ENCODE results near the gene STXBP2.

The STXBP2 gene

DNA sequence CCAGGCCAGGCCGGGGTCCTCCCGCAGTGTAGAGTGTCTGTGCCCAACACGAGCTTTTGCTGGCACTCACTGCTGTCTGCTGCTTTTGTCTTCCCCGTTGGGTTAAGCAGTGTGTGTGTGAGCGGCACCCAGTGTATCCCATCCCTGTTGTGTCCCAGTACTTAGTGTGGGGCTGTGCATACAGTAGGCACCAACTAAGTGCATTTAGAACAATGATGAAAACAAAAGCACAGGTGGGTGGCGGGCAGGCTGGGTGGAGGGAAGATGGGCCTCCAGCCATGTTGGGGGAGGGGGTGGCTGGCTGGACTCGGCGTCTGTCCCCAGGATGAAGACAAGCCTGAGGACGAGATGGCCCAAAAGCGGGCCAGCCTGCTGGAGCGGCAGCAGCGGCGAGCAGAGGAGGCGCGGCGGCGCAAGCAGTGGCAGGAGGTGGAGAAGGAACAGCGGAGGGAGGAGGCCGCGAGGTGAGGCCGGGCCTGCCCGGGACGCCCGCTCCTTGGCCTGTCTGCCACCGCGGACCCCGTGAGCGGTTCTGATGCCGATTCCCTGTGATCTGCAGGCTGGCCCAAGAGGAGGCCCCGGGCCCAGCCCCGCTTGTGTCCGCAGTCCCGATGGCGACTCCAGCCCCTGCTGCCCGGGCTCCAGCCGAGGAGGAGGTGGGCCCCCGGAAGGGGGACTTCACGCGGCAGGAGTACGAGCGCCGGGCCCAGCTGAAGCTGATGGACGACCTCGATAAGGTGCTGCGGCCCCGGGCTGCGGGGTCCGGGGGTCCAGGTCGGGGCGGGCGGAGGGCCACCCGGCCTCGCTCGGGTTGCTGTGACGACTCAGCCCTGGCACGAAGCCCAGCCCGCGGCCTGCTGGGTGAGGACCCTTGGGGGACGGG is 21.8 kb upstream of the STXBP2 start:
- no peak for DNase-seq (ENCODE audit: low read depth)

DNA sequence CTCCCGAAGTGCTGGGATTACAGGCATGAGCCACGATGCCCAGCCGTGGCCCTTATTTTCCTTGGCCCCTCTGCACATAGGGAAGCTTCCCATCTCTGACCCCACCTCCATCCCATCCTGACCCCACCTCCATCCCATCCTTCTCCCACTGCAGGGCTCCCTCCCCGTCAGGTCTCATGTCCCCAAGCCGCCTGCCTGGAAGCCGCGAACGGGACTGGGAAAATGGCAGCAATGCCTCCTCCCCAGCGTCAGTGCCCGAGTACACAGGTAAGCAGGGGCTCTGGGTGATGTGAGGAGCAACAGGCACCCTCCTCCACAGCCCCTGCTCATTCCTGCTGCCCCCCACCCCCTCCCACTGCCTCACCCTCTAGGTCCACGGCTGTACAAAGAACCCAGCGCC is 19.7 kb upstream of the STXBP2 start:
- DNase-seq (ENCODE audit: low read depth) = no peak

DNA sequence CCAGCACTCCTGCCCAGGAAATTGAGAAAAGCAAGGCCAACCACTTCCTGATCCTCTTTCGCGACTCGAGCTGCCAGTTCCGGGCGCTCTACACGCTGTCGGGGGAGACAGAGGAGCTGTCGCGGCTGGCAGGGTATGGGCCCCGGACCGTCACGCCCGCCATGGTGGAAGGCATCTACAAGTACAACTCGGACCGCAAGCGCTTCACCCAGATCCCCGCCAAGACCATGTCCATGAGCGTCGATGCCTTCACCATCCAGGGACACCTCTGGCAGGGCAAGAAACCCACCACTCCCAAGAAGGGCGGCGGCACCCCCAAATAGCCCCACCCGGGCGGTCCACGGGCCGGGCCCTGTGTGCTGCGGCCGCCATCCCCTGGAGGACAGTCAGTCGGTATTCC is 19.2 kb upstream of the STXBP2 start:
- no peak for DNase-seq (ENCODE audit: low read depth)

DNA sequence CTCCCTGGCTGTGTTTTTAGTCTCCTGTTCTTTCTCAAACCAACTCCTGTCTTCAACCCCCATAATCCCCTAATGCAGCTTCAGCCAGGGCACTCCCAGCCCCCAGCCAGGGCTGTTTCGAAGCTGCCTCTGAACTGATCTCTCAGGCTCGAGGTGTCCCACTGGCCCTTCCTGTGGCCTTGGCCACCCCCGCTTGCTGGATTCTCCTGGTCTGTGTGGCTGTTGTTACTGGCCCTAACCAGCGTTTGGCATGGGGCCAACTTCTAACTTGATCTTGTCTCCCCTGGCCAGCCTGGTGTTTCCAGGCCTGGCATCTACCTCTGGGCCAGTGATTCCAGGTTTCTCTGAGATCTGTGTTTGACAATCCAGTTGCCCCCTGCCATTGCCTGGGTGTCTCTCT is 18.6 kb upstream of the STXBP2 start:
- DNase-seq (ENCODE audit: low read depth) = no peak

DNA sequence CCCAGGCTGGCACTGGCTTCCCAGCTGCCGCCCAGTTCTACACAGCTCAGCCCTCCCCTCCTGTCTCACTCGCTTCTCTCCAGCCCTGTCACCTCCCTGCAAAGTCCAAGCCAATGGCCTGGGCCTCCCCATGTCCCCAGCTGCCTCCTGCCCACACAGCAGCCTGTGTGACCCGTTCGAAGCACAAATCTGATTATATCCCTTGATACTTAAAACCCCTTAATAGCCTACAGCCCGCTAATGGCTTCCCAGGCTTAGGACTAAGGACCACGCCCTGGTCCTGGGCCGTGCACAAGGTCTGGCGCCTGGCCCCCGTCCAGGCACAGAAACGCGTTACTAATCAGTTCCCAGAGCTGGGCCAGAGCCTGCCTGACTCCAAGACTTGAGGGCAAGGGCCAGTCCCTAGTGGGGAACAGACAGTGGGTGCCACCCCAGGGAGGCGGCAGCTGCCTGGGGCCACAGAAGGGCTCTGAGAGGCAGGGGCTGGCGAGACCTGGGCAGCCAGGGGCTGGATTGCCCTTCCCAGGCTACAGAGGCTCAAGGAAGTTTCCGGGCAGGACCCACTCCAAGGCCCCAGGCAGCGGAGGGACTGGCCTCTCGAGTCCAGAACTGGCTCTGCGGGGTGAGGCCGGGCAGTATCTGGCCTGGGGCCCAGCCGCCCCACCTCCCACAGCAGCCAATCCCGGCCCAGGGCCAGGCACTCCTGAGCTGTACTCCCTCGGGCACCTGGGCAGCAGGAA is 18.0 kb upstream of the STXBP2 start:
- DNase-seq (ENCODE audit: low read depth) = no peak

DNA sequence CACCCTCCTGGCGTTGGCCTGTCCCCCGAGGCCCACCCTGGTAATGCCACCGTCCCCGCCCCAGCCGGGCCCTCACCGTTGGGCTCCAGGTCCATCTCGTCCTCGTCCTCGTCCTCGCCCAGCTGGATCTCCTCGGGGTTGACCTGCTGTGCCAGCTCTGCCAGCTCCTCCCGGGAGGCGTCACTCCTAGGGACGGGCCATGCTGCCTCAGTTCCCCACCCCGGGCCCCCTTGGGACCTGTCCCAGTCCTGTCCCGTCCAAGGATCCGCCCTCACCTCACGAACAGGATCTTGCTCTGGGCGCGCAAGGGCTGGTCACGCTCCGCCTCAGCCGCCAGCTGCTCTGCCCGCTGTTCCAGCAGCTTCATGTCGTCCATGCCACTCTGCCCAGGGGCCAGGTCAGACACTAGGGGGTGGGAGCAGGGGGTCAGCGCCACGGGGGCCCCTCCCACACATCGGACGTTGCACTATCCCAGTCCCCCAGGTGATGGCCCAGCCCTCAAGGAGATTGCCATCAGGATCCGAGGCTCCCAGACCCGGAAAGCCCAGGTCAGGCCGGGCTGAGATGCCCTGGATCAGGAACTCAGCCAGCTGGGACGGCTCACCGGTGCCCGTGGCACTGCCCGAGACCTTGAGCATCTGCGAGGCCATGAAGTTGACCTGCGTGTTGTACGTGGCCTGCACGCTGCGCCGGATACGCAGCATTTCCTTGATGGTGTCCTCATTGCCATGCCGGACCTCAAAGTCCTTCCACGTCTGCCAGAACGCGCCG is 17.1 kb upstream of the STXBP2 start:
- no peak for DNase-seq (ENCODE audit: low read depth)

DNA sequence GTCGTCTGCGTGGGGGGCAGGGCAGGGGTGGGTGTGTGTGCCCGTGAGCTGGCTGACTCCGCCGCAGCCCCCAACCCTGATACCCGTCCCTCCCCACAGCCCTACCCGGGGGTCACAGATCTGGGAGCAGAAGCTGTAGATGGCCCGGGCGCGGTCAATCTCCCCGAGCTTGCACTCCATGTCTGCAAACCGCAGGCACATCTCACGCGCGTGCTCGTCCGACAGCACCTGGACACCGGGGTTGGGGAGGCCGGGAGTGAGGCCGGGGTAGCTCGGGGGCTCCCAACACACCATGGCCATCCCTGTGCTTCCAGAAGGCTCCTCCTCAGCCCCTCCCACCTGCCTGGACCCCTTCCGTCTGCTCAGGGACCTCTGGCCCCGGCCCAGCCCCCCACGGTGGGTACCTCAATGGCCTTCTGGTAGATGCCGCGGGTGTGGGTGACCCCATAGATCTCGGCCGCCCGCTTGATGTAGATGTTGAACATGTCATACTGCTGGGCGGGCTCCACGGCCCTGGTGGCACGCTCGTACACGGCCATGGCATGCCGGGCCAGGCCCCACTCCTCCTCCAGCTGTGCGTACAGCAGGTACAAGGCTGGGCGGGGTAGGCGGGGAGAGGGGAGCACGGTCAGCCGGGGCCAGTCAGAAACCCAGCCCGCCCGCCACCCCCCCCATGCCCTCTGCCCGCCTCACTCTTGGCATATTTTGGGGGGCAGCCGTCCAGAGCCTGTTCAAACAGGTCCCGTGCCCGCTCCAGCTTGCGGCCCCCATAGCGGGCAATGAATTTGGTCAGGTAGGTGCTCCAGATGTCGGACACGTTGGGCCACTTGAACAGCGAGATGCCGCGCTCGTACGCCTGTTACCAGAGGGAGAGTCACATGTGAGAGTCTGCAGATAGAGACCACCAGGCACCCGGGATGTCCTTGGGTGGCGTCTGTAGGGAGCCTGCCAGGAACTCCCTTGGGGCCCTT is 16.2 kb upstream of the STXBP2 start:
- no peak for DNase-seq (ENCODE audit: low read depth)

DNA sequence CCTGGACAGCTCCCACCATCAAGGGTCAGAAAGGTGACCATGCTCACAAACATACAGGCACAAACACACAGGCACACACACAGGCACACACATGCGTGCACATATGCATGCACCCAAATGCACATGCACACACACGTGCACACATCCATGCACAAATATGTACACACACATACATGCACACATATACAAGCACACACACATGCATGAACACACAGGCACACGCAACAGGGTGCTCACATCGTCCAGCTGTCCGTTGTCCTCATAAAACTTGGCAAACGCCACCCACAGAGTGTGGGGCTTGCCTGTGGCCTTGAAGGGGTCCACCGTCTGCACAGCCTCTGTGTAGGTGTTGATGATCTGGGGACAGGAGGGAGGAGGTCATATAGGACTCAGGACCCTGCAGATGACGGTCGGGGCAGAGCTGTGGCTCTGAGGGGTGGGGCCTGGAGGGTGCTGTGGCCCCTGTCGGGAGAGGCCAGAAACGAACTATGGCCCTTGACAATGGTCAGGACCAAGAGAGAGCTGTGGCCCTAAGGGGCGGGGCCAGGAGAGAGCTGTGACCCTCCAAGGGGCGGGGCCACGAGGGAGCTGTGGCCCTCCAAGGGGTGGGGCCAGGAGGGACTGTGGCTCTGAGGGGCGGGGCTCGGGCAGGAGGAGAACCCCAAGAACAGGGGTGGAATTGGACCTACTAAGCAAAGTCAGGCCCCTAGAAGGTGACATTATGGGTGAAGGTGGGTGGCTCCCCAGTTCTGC is 13.8 kb upstream of the STXBP2 start:
- DNase-seq (ENCODE audit: low read depth) = no peak

DNA sequence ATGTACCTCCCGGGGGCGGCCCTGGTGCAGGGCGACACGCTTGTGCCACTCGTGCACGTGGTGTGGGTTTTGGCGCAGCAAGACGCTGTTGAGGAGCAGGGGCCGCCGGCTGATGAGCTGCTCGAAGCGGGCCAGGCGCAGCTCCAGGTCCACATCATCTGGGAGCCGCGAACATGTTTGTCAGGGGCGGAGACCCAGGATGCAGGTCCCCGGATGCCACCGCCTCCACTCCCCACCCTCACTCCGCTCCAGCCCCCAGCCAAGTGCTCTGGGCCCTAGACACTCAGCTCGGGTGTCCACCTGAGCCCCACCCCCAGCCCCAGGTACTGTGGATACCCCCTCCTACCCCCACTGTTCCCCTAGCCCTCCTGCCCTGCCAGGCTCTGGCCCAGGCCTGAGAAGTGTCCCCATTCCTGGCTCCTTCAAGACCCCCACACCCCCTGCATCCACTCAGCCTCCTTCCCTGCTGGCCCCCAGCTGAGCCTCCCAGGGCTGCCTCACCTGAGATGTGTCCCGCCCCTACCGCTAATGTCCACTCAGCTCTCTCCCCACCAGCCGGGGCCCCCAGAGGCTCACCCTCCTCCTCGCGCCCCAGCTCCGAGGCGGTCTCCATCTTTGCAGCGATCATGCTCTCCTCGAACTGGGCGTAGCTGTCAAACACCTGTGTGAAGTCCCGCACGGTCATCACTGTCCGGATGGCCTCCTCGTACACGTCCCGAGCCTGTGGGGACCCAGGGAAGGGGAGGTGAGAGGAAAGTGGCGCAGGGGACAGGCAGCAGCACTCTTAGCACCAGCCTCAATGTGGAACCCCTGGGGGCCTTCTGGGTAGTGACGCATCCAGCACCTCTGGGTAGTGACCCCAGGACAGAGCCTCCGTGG is 12.9 kb upstream of the STXBP2 start:
- no peak for DNase-seq (ENCODE audit: low read depth)

DNA sequence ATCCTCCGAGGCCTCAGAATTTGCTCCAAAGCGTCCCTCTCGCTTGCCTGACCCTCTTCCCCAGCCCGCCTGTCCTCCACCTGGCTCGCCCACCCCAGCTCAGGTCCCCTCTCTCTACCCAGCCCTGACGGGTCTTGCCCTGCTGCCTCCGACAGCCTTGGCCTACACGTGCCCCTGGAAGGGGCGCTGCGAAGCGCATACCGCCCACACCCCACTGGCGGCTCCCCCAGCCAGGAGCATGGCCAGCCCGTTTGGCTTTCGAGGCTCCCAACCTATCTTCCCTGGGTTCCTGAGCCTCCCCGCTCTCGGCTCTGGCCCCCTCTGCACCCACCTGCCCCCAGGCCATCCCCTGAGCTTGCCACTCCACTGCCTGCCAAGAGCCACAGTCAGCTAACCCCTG is 12.1 kb upstream of the STXBP2 start:
- no peak for DNase-seq (ENCODE audit: low read depth)

DNA sequence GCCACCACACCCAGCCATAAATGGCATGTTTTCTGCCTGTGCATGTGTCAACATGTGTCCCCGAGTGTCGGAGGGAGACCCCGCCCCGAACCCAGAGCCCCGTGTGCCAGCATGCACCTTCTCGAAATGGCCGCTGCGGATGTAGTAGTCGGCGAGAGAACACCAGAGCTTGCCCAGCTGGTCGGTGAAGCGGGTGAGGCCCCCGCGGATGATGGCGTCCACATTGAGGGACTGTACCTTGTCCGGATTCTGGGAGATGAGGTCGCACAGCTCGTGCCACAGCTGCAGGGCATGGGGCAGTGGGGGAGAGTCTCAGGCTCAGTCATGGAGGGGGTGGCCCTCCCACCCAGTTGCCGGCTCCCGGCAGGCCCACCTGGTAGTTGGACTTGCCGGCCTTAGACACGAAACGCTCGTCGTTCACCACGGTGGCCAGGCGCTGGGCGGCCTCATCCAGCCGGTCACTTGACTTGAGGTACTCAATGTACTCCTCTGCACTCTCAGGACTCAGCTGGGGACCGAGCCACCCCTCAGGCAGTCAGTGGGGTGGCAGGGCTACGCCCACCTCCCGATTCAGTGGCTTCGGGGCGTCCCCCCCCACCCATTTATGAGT is 11.0 kb upstream of the STXBP2 start:
- no peak for DNase-seq (ENCODE audit: low read depth)

DNA sequence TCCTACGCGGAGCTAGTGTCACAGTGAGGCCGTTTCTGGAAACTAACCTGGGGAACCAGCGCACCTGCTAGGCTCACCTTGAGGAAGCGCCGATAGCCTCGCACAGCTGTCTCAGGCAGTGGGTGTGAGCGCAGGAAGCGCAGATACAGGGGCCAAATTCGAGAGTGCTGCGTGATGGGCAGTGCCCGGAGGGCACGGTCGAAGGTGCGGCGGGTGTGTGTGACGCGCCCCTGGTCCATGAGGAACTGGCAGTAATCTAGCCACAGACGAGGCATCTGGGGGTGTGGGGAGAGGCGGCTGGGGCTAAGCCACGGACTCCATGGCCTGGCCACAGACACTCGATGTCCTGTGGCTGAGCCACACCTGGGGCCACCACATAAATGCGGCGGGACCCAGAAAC is 9.7 kb upstream of the STXBP2 start:
- no peak for DNase-seq (ENCODE audit: low read depth)

DNA sequence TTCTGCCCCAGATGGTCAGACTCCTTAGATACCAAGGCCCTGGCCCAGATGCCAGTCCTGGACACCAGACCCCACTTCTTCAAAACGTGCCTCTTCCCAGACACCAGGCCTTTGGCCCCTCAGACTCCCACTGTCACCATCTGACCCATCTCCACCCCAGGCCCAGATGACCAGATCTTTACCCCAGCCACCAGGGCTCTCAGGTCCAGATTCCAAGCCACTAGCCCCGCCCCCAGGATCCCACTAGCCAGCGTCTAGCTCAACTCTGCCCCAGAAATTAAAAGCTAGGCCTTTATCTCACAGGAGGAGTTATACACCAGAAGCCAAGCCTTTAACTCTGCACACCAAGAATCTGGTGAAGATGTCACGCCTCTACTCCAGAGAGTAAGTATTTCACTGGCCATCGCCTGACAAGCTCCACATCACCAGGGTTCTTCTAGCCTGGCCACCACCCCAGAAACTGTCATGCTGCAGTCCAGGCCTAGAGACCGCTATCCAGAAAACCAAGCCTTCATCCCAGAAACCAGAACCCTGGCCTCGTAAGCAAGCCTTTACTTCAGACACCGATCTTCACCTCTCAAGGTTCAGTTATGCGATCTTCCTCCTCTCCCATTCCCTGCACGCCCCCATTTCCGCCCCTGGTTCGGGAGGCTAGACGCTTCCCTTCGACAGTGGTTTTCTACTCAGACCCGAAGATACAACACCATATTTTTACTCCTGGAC is 8.2 kb upstream of the STXBP2 start:
- no peak for DNase-seq (ENCODE audit: low read depth)

DNA sequence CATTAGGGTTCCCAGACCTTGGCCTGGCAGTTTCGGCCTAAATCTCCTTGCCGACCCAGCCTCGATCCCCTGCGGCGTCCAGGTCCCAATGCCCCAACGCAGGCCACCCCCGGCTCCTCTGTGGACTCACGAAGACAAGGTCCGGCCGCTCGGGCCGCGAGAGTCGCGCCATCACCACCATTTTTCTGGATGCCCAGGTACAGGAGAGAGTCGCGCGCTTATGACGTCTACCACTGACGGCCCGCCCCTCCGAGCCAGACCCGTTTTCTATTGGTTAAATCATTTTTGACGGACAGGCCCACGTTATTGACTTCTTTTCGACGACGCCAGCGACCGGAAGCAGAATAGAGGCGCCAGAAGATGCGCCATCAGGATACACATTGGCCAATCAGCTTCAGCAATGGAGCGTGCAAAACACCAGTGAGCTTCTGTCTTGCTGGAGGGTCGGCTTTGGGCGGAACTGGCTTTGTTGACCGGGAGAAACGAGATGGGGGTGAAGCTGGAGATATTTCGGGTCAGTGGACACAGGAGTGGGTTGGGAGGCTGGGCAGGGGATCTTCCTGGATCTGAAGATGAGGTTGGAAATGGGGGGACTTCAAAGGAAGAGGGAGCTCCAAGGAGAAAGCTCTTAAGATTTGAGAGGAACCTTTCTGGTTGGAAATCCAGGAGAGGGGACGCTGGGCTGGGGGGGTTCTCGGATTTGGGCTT is 7.4 kb upstream of the STXBP2 start, which contains the start of the genes PET100 and XAB2:
Gene PET100 (plus strand): TSS at position 447 of the 708 bp plus-strand sequence. CDS start 41 bp downstream, at position 488.
Gene XAB2 (minus strand): TSS at position 199 of the 708 bp plus-strand sequence. CDS start 18 bp downstream, at position 181.
- DNase-seq (ENCODE audit: low read depth) = peak; percentile 94

DNA sequence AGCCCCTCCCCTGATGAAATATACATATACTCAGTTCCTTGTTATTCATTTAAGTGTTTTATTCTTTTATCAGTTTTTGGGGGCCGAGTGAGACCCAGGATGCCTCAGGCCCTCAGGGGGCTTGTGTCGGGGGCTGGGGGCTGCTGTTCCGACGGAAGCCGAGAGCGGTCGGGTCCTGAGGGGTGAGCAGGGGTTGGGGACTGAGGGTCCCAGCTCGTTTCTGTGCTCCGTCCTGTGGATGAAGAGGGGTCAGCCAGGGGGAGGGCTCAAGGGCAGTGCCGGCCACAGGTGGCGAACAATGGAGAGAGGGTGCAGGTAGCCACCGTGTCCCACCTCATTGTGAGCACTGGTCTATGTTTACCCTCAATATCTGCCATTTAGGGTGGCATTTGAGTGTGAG is 5.3 kb upstream of the STXBP2 start:
- no peak for DNase-seq (ENCODE audit: low read depth)

DNA sequence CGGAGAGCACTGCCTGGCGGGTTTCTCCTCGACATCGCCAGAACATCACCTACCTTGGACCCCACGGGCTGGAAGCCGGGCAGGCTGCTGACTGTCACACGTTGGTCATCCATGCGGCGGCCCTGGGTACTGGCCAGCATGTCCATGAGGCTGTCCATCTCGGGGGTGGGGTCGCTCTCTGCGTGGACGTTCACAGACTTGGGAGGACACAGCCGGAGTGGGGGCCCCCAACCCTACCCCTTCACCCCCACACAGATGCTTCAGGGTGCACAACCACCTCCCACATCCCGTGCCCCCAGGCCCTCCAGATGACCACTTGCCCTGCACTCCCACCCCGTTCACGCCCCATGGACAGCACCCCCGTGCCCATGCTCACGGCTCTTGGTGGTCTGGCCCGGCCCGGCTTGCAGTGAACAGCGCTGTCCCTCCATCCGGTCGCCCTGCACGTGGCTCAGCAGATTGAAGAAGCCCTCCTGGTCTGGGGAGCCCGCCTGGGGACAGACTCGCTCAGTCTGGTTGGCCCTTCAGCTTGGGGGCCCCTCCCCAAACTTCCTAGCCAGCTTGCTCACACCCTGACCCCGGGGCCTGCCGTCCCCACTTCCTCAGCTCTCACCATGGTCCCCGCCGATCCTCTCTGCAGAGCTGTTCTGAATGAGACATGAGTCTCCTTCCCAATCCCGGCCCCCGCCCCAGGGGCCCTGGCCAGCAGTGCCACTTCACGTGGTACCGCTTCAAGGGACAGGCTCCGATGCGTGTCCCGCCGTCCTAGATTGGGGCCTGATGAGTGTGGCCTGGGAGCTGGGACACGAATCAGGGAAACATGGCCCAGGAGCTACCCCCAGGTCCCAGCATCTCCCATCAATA is 4.3 kb upstream of the STXBP2 start:
- no peak for DNase-seq (ENCODE audit: low read depth)

DNA sequence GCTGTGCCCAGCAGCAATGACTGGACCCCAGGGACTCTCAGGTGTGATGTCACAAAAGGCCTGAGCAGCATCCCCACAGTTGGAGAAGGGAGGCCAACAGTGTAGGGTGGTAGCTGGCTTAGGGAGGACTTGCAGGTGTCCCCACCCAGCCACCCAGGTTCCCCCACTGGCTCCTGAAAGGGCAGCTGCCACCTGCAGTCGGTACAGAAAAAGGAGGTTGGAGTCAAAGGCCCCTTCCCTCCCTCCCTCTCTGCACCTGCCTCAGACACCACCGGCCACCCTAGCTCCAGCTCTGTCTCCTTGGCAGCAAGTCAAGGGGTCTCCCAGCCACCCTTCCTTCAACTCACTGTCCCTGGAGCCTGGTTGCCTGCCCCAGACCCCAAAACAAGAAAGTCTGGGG is 3.2 kb upstream of the STXBP2 start, which contains the start of gene PCP2:
Gene PCP2 (minus strand): TSS at position 22 of the 400 bp plus-strand sequence. CDS start 262 bp downstream, outside the sequence.
- DNase-seq (ENCODE audit: low read depth) = no peak

Data from GM04503 (cell line).